ENCODE data around the gene RASL10A. TPM values are rescaled to one million over a fixed set of nuclear protein-coding genes. Genes with fewer than 3 reads are reported as not detected.
"Not testable (repeated sequence)": the region's sequence is repeated elsewhere in the genome, so short reads cannot be mapped to it uniquely, and the experiment has no call there.

Gene RASL10A
- not detected in 2 replicates for total RNA-seq
- long read RNA-seq, result 0 reads

GRCh38 chr22:29315286-29316140 is at the start of gene RASL10A:
TSS of gene RASL10A (minus strand) at chr22:29315697. CDS start at chr22:29315246, 451 bp downstream.
- no peaks in the 10 kb centered on the region for H3K9me3 Mint-ChIP-seq (ENCODE audit: unreplicated experiment)
- no peak for TF ChIP-seq CTCF (IDR thresholded peaks at IDR 0.05)
- peak within 1 kb of the TSS; percentile 56 for H3K4me3 Mint-ChIP-seq (ENCODE audit: unreplicated experiment)
- H3K36me3 Mint-ChIP-seq (ENCODE audit: unreplicated experiment), result no peaks in the 10 kb centered on the region
- peaks cover 21% of the 10 kb centered on the region for H3K4me1 Mint-ChIP-seq (ENCODE audit: unreplicated experiment)
- H3K27ac Mint-ChIP-seq (ENCODE audit: unreplicated experiment), result no peak within 1 kb of the TSS
- DNase-seq (ENCODE audit: extremely low spot score, unreplicated experiment), result no peak
- H3K27me3 Mint-ChIP-seq (ENCODE audit: unreplicated experiment), result peaks cover 25% of the 10 kb centered on the region

- H3K36me3 Mint-ChIP-seq (ENCODE audit: unreplicated experiment), result peaks cover 9% of the 10 kb centered on the region
- H3K27me3 Mint-ChIP-seq (ENCODE audit: unreplicated experiment), result no peaks in the 10 kb centered on the region
- no peaks in the 10 kb centered on the region for H3K4me1 Mint-ChIP-seq (ENCODE audit: unreplicated experiment)
- no peak overlapping the region for H3K27ac Mint-ChIP-seq (ENCODE audit: unreplicated experiment)
- no peak overlapping the region for H3K4me3 Mint-ChIP-seq (ENCODE audit: unreplicated experiment)
- H3K9me3 Mint-ChIP-seq (ENCODE audit: unreplicated experiment), result no peaks in the 10 kb centered on the region
- TF ChIP-seq CTCF (IDR thresholded peaks at IDR 0.05), result peak; percentile 74
- DNase-seq (ENCODE audit: extremely low spot score, unreplicated experiment), result no peak
These were observed 44.0 kb upstream of the RASL10A start for GRCh38 chr22:29359469-29359868.

- not testable (repeated sequence) for H3K27me3 Mint-ChIP-seq (ENCODE audit: unreplicated experiment); H3K4me1 Mint-ChIP-seq (ENCODE audit: unreplicated experiment); H3K4me3 Mint-ChIP-seq (ENCODE audit: unreplicated experiment); H3K9me3 Mint-ChIP-seq (ENCODE audit: unreplicated experiment); H3K27ac Mint-ChIP-seq (ENCODE audit: unreplicated experiment); DNase-seq (ENCODE audit: extremely low spot score, unreplicated experiment)
- H3K36me3 Mint-ChIP-seq (ENCODE audit: unreplicated experiment), result peaks cover 13% of the 10 kb centered on the region
These were observed 41.8 kb upstream of the RASL10A start for GRCh38 chr22:29357193-29357890.

- no peak for TF ChIP-seq CTCF (IDR thresholded peaks at IDR 0.05)
- Mint-ChIP-seq H3K27ac (ENCODE audit: unreplicated experiment) (no peak overlapping the region), H3K27me3 (ENCODE audit: unreplicated experiment) (no peaks in the 10 kb centered on the region), H3K9me3 (ENCODE audit: unreplicated experiment) (no peaks in the 10 kb centered on the region), H3K4me1 (ENCODE audit: unreplicated experiment) (no peaks in the 10 kb centered on the region), H3K36me3 (ENCODE audit: unreplicated experiment) (peaks cover 19% of the 10 kb centered on the region), H3K4me3 (ENCODE audit: unreplicated experiment) (no peak overlapping the region)
- no peak for DNase-seq (ENCODE audit: extremely low spot score, unreplicated experiment)
These were observed 38.4 kb upstream of the RASL10A start for GRCh38 chr22:29353860-29354259.

- Mint-ChIP-seq H3K4me1 (ENCODE audit: unreplicated experiment) (no peaks in the 10 kb centered on the region), H3K27me3 (ENCODE audit: unreplicated experiment) (no peaks in the 10 kb centered on the region), H3K27ac (ENCODE audit: unreplicated experiment) (no peak overlapping the region), H3K9me3 (ENCODE audit: unreplicated experiment) (no peaks in the 10 kb centered on the region), H3K4me3 (ENCODE audit: unreplicated experiment) (no peak overlapping the region), H3K36me3 (ENCODE audit: unreplicated experiment) (peaks cover 19% of the 10 kb centered on the region)
- DNase-seq (ENCODE audit: extremely low spot score, unreplicated experiment), result no peak
- no peak for TF ChIP-seq CTCF (IDR thresholded peaks at IDR 0.05)
These were observed 37.8 kb upstream of the RASL10A start for GRCh38 chr22:29353286-29353685.

All from osteocyte (in vitro differentiated cells).